Ovary (tissue), 3 donors: Measurements from ENCODE around the gene IRF2BPL.

Source experiments
- EP300 ChIP-seq: sonication (generic); formaldehyde crosslinking; IDR thresholded peaks from one replicate; pipeline ENCODE4 v1.6.1; 2017; ENCODE audit warnings: antibody characterized with exemption
- TF ChIP-seq, protein P1 (sequence below), 3 donors: fragments of 450-650 bp in 2 of 3; fragments of 200-600 bp in 1 of 3; IDR thresholded peaks; one replicate each; pipeline versions ENCODE4 v1.5.1 to v1.8.0; 2016 to 2022; ENCODE audit warnings: antibody characterized with exemption in 3 of 3, mild to moderate bottlenecking in 1 of 3
- donor health status: DM: no; HTN: no; CAD: no.

DNA sequence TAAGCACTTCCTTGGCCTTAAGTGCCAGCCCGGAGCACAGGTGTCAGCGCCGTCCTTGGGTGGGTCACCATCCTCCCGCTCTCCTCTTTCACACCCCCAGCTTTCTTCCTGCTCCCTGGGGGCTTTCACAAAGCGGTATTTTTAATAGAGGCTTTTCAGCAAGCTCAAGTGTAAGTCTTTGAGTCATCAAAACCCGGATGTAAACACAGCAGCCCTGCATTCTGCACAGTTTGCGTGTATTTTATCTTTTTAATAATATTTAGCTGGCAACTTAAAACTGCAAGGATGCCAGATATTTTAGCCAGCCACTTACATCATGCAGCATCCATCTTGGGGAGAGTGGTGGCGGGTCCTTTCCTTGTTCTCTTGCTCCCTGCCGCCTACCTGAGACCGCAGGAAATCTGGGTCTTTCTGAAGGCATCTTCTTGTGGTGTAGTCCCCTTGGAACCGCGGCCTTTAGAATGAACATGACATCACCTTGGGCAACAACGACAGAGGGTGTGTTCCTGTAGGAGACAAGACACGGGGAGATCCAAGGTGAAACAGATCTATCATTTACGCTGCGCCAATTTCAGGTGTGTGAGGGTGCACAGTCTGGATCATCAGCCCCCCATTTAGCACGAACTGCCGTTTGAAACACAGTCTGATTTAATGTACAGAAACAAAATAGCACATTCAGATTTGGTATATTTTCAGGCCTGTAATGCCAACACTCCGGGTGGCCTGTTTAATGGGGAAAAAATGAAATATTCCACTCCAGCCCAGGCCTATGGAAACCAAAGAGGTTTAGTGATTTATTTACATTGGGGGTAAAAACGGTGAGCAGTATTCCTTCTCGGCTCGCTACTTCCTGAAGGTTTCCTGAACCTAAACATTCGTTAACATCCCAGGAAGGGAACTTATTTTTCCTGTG is 12.5 kb upstream of the IRF2BPL start:
- TF ChIP-seq, protein P1, sequence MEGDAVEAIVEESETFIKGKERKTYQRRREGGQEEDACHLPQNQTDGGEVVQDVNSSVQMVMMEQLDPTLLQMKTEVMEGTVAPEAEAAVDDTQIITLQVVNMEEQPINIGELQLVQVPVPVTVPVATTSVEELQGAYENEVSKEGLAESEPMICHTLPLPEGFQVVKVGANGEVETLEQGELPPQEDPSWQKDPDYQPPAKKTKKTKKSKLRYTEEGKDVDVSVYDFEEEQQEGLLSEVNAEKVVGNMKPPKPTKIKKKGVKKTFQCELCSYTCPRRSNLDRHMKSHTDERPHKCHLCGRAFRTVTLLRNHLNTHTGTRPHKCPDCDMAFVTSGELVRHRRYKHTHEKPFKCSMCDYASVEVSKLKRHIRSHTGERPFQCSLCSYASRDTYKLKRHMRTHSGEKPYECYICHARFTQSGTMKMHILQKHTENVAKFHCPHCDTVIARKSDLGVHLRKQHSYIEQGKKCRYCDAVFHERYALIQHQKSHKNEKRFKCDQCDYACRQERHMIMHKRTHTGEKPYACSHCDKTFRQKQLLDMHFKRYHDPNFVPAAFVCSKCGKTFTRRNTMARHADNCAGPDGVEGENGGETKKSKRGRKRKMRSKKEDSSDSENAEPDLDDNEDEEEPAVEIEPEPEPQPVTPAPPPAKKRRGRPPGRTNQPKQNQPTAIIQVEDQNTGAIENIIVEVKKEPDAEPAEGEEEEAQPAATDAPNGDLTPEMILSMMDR (IDR thresholded peaks at IDR 0.05): no peak
- no peak for TF ChIP-seq EP300
